B cell (primary cell): ENCODE results near the gene PLGRKT. TPM values are rescaled to one million over a fixed set of nuclear protein-coding genes. Genes with fewer than 3 reads are reported as not detected.

Source experiments
- ATAC-seq: fragments of 200-7000 bp; cut with Tn5 transposase; one replicate; pipeline ENCODE4 v1.10.0; 2021; ENCODE audit warnings: low read depth, mild to moderate bottlenecking, moderate number of reproducible peaks, moderate library complexity
- CTCF ChIA-PET: fragments of 350-600 bp; sonication (Branson Sonifier 250); formaldehyde crosslinking; loops from one replicate; lab custom pipeline; 2021; ENCODE audit warnings: antibody characterized with exemption, inconsistent platforms; lab: Charles Lee
- POLR2A ChIA-PET: fragments of 350-600 bp; sonication (Branson Sonifier 250); formaldehyde crosslinking; loops from one replicate; lab custom pipeline; 2021; ENCODE audit warnings: antibody characterized with exemption; lab: Charles Lee
- DNase-seq: peaks from one replicate; pipeline ENCODE4 v3.0.0; 2013
- H2AFZ ChIP-seq: 2 replicates; pipeline ENCODE4 v1.6.1; 2012; ENCODE audit warnings: mild to moderate bottlenecking, low read depth, low read length; ENCODE audit not compliant: insufficient read depth, poor library complexity, severe bottlenecking
- H3K27ac ChIP-seq, 2 donors: 1 replicate in 1 of 2; 2 replicates in 1 of 2; pipeline ENCODE4 v1.5.1; 2012 to 2013; ENCODE audit warnings: low read length in 2 of 2, mild to moderate bottlenecking in 2 of 2, moderate library complexity in 1 of 2
- H3K27me3 ChIP-seq, 4 experiments: fragments of 200-600 bp in 1 of 4; sonication (generic) in 1 of 4; replicated peaks in 1 of 4; 1 replicate in 2 of 4; 2 replicates in 2 of 4; pipeline versions ENCODE4 v1.6.1 to v1.7.0; 2013 to 2016; ENCODE audit warnings: low read length in 3 of 4, mild to moderate bottlenecking in 2 of 4, mixed read lengths in 1 of 4, moderate library complexity in 1 of 4; ENCODE audit not compliant: insufficient read depth in 4 of 4, control insufficient read depth in 3 of 4; ENCODE audit errors: control extremely low read depth in 1 of 4
- H3K36me3 ChIP-seq, 2 experiments: replicated peaks in 1 of 2; 1 replicate in 1 of 2; 2 replicates in 1 of 2; pipeline versions ENCODE4 v1.6.1 to v1.7.1; 2013; ENCODE audit warnings: low read length in 1 of 2; ENCODE audit not compliant: insufficient read depth in 2 of 2, control insufficient read depth in 1 of 2; ENCODE audit errors: control extremely low read depth in 1 of 2, extremely low read depth in 1 of 2
- H3K4me1 ChIP-seq, 2 donors: fragments of 200-600 bp in 1 of 2; sonication (generic) in 1 of 2; 1 replicate in 1 of 2; 2 replicates in 1 of 2; pipeline versions ENCODE4 v1.5.1 to v1.6.1; 2013 to 2017; ENCODE audit warnings: low read length in 2 of 2; ENCODE audit not compliant: control insufficient read depth in 2 of 2, insufficient read depth in 2 of 2
- H3K4me2 ChIP-seq: replicated peaks from 2 replicates; pipeline ENCODE3; 2012; ENCODE audit warnings: mild to moderate bottlenecking, low read depth, low read length; ENCODE audit not compliant: poor library complexity, severe bottlenecking
- H3K4me3 ChIP-seq, 5 experiments: fragments of 200-600 bp in 1 of 5; sonication (generic) in 1 of 5; 1 replicate in 3 of 5; 2 replicates in 2 of 5; pipeline versions ENCODE4 v1.5.1 to v1.7.0; 2011 to 2016; ENCODE audit warnings: low read length in 4 of 5, mild to moderate bottlenecking in 4 of 5, low read depth in 2 of 5, control low read depth in 1 of 5, moderate library complexity in 1 of 5; ENCODE audit not compliant: insufficient read depth in 1 of 5; ENCODE audit errors: control extremely low read depth in 1 of 5, extremely low read depth in 1 of 5
- H3K79me2 ChIP-seq: fragments of 200-600 bp; sonication (generic); one replicate; pipeline ENCODE4 v1.6.0; 2016; ENCODE audit warnings: low read length; ENCODE audit not compliant: control insufficient read depth, insufficient read depth
- H3K9ac ChIP-seq: fragments of 200-600 bp; sonication (generic); 2 replicates; pipeline ENCODE4 v1.6.1; 2017; ENCODE audit warnings: mild to moderate bottlenecking, low read length, moderate library complexity
- H3K9me3 ChIP-seq, 3 donors: one replicate each; pipeline versions ENCODE4 v1.6.1 to v1.7.1; 2013; ENCODE audit warnings: low read length in 2 of 3; ENCODE audit not compliant: control insufficient read depth in 2 of 3, insufficient read depth in 1 of 3; ENCODE audit errors: control extremely low read depth in 1 of 3
- H4K20me1 ChIP-seq: 2 replicates; pipeline ENCODE4 v1.6.0; 2012; ENCODE audit warnings: mild to moderate bottlenecking, low read length; ENCODE audit not compliant: insufficient read depth, control insufficient read depth, poor library complexity, severe bottlenecking
- H3K27ac Mint-ChIP-seq: one replicate; pipeline ENCODE4 v1.8.0; 2021; ENCODE audit warnings: mixed read lengths
- H3K27me3 Mint-ChIP-seq: one replicate; pipeline ENCODE4 v1.8.0; 2021; ENCODE audit warnings: mixed read lengths
- H3K4me1 Mint-ChIP-seq: one replicate; pipeline ENCODE4 v1.8.0; 2021; ENCODE audit warnings: mixed read lengths
- H3K4me3 Mint-ChIP-seq: one replicate; pipeline ENCODE4 v1.8.0; 2021; ENCODE audit warnings: mixed read lengths
- H3K9me3 Mint-ChIP-seq: one replicate; pipeline ENCODE4 v1.8.0; 2022; ENCODE audit warnings: mixed read lengths; ENCODE audit not compliant: insufficient read depth
- CTCF ChIP-seq: fragments of 200-600 bp; IDR thresholded peaks from one replicate; pipeline ENCODE4 v1.8.0; 2022; ENCODE audit warnings: antibody characterized with exemption, mild to moderate bottlenecking
- EZH2 ChIP-seq: IDR thresholded peaks from 2 replicates; pipeline ENCODE4 v1.6.1; 2012; ENCODE audit warnings: borderline replicate concordance, low read depth, mild to moderate bottlenecking, moderate library complexity, low read length; ENCODE audit not compliant: insufficient read depth, poor library complexity, severe bottlenecking
- WGBS: methylation state at CpG from one replicate; pipeline ENCODE4 v1.1.5; 2013; ENCODE audit warnings: missing lambda C conversion rate; ENCODE audit not compliant: insufficient coverage; 5-methylcytosine and 5-hydroxymethylcytosine counted together
- intact Hi-C: fragments of 100-400 bp; cut with micrococcal nuclease; formaldehyde crosslinking; loops from one replicate; pipeline ENCODE4 v1.10.0; 2022
- polyA plus RNA-seq: library from polyadenylated mRNA; depleted of rRNA; stranded (reverse); fragments of >200 nt; gene quantifications from 2 replicates; pipeline ENCODE4 v1.2.3, GENCODE V29; 2012
- total RNA-seq, 2 donors: library from RNA; stranded (reverse); fragments of 120-200 nt in 1 of 2; gene quantifications; 1 replicate in 1 of 2; 2 replicates in 1 of 2; pipeline versions ENCODE4 v1.2.3 to v1.2.4, GENCODE V29; 2013 to 2022

The PLGRKT gene
- total and polyA plus RNA-seq, 2 donors (not counting 1 experiment from before 2014, with no cell fraction given): 8.4 to 11.0 TPM

DNA sequence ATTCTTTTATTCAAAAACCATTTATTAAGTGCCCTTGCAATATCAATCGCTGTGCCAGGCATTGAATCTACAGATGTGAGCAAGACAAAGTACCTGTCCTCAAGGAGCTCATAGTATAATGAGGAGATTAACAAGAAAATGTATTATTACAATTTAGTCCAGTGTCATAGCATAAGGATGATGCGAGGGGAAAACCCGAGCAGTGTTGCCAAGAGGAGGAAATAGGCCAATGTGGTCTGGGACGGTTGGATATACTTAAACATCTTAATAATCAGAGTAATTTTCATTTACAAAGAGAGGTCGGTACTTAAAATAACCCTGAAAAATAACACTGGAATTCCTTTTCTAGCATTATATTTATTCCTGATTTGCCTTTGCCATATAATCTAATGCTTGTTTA lies 31.1 kb upstream of the PLGRKT start:
- Histone ChIP-seq H3K9ac (no peak overlapping the region), H3K79me2 (no peaks in the 10 kb centered on the region)
- no CpG with 5 or more reads among the region's 5 CpGs for WGBS

DNA sequence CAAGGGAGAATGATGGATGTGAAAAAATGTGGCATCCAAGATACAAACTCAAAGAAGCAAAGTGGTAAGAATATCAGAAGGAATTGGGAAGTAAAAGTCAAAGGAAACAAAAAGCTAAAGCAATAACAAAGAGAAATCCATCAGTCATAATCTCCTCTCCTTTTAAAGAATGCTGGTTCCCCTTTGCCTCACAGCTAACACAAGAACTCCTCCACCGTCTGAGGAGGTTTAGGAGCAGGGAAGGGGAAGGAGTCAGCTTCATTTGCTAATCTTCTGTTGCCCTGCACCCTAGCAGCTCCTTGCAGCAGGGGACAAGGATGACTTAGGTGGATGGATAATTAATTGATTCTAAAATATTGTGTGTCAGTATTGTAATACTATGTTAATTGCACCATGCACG lies 29.0 kb upstream of the PLGRKT start:
- ATAC-seq: no peak
- Mint-ChIP-seq H3K27ac (no peak overlapping the region), H3K4me1 (peaks cover 6% of the 10 kb centered on the region), H3K9me3 (no peaks in the 10 kb centered on the region), H3K27me3 (no peaks in the 10 kb centered on the region), H3K4me3 (no peak overlapping the region)
- Histone ChIP-seq H3K9me3 (peaks cover 0 to 6% (median 1%) of the 10 kb centered on the region in 3 donors), H4K20me1 (no peaks in the 10 kb centered on the region), H3K79me2 (no peaks in the 10 kb centered on the region), H3K27me3 (no peaks in the 10 kb centered on the region), H2AFZ (no peak overlapping the region), H3K4me1 (no peaks in the 10 kb centered on the region), H3K4me3 (no peak overlapping the region), H3K9ac (no peak overlapping the region), H3K4me2 (no peak overlapping the region), H3K36me3 (no peaks in the 10 kb centered on the region), H3K27ac (no peak overlapping the region)
- POLR2A ChIA-PET: no interaction called here
- TF ChIP-seq EZH2: no peak
- no peak for TF ChIP-seq CTCF
- DNase-seq: no peak
- intact Hi-C loops: no loop called here
- WGBS: no CpG with 5 or more reads among the region's 2 CpGs
- CTCF ChIA-PET: no interaction called here

More for the DNA sequence above, 31.1 kb upstream of the PLGRKT start:
- H3K9me3 ChIP-seq: peaks cover 0 to 6% (median 1%) of the 10 kb centered on the region in 3 donors
- Mint-ChIP-seq H3K27ac (no peak overlapping the region), H3K4me1 (peaks cover 6% of the 10 kb centered on the region), H3K27me3 (no peaks in the 10 kb centered on the region), H3K4me3 (no peak overlapping the region), H3K9me3 (no peaks in the 10 kb centered on the region)
- CTCF ChIA-PET: no interaction called here
- H3K27ac ChIP-seq: no peak overlapping the region
- no peak overlapping the region for H3K4me2 ChIP-seq
- H2AFZ ChIP-seq: no peak overlapping the region
- no peak for TF ChIP-seq CTCF
- TF ChIP-seq EZH2: no peak
- H3K27me3 ChIP-seq: no peaks in the 10 kb centered on the region
- no peaks in the 10 kb centered on the region for H3K36me3 ChIP-seq
- no peaks in the 10 kb centered on the region for H4K20me1 ChIP-seq
- H3K4me3 ChIP-seq: no peak overlapping the region
- no peaks in the 10 kb centered on the region for H3K4me1 ChIP-seq
- POLR2A ChIA-PET: no interaction called here
- DNase-seq (no peak), ATAC-seq (no peak)
- intact Hi-C loops: no loop called here
